Stomach smooth muscle (tissue), 2 donors: ENCODE results near the gene ADAMTS2.

Experiments
- H3K27ac ChIP-seq: one replicate; pipeline ENCODE4 v1.7.0; 2013; ENCODE audit warnings: mild to moderate bottlenecking, low read length, inconsistent platforms
- H3K27me3 ChIP-seq, 2 donors: one replicate each; pipeline ENCODE4 v1.7.0; 2013; ENCODE audit warnings: low read length in 2 of 2; ENCODE audit not compliant: insufficient read depth in 2 of 2, control insufficient read depth in 1 of 2
- H3K36me3 ChIP-seq, 2 donors: one replicate each; pipeline ENCODE4 v1.7.0; 2013; ENCODE audit warnings: low read length in 2 of 2; ENCODE audit not compliant: control insufficient read depth in 2 of 2, insufficient read depth in 2 of 2
- H3K4me1 ChIP-seq: one replicate; pipeline ENCODE4 v1.7.0; 2013; ENCODE audit warnings: low read length; ENCODE audit not compliant: control insufficient read depth, insufficient read depth
- H3K4me3 ChIP-seq, 2 donors: one replicate each; pipeline ENCODE4 v1.7.0; 2013; ENCODE audit warnings: low read length in 2 of 2
- H3K9ac ChIP-seq, 2 donors: one replicate each; pipeline ENCODE4 v1.7.0; 2013; ENCODE audit warnings: low read length in 2 of 2, mild to moderate bottlenecking in 1 of 2
- H3K9me3 ChIP-seq, 2 donors: one replicate each; pipeline ENCODE4 v1.7.0; 2013; ENCODE audit warnings: low read length in 2 of 2; ENCODE audit not compliant: control insufficient read depth in 2 of 2
- donor health status: healthy.
- donor health status: Pancreatic carcinoma.

The ADAMTS2 gene

GRCh38 chr5:179125789-179126505 lies 219.3 kb downstream of the ADAMTS2 start:
- Histone ChIP-seq H3K9ac (no peak overlapping the region), H3K9me3 (peaks cover 0 to 2% of the 10 kb centered on the region in 2 donors), H3K36me3 (no peaks in the 10 kb centered on the region), H3K27ac (no peak overlapping the region), H3K27me3 (no peaks in the 10 kb centered on the region), H3K4me3 (no peak overlapping the region), H3K4me1 (no peaks in the 10 kb centered on the region)

- H3K36me3 ChIP-seq: no peaks in the 10 kb centered on the region
These were observed 220.1 kb downstream of the ADAMTS2 start for GRCh38 chr5:179124853-179125788.

GRCh38 chr5:179124273-179124852 lies 220.9 kb downstream of the ADAMTS2 start:
- no peak overlapping the region for H3K4me3 ChIP-seq
- no peaks in the 10 kb centered on the region for H3K36me3 ChIP-seq
- no peak overlapping the region for H3K27ac ChIP-seq
- H3K4me1 ChIP-seq: no peaks in the 10 kb centered on the region
- H3K27me3 ChIP-seq: no peaks in the 10 kb centered on the region
- no peak overlapping the region for H3K9ac ChIP-seq
- peaks cover 0 to 2% of the 10 kb centered on the region in 2 donors for H3K9me3 ChIP-seq

More at GRCh38 chr5:179124853-179125788, 220.1 kb downstream of the ADAMTS2 start:
- Histone ChIP-seq H3K27ac (no peak overlapping the region), H3K4me3 (no peak overlapping the region), H3K9me3 (peaks cover 0 to 2% of the 10 kb centered on the region in 2 donors), H3K9ac (no peak overlapping the region), H3K4me1 (no peaks in the 10 kb centered on the region), H3K27me3 (no peaks in the 10 kb centered on the region)

GRCh38 chr5:179123491-179124272 lies 221.6 kb downstream of the ADAMTS2 start:
- H3K9ac ChIP-seq: no peak overlapping the region
- H3K9me3 ChIP-seq: peaks cover 0 to 2% of the 10 kb centered on the region in 2 donors
- no peaks in the 10 kb centered on the region for H3K36me3 ChIP-seq
- H3K27me3 ChIP-seq: no peaks in the 10 kb centered on the region
- no peak overlapping the region for H3K27ac ChIP-seq
- no peaks in the 10 kb centered on the region for H3K4me1 ChIP-seq
- no peak overlapping the region for H3K4me3 ChIP-seq

GRCh38 chr5:179123109-179123426 lies 222.2 kb downstream of the ADAMTS2 start:
- Histone ChIP-seq H3K9me3 (peaks cover 0 to 2% of the 10 kb centered on the region in 2 donors), H3K27ac (no peak overlapping the region), H3K4me3 (no peak overlapping the region), H3K27me3 (no peaks in the 10 kb centered on the region), H3K9ac (no peak overlapping the region), H3K36me3 (no peaks in the 10 kb centered on the region), H3K4me1 (no peaks in the 10 kb centered on the region)

- Histone ChIP-seq H3K27me3 (no peaks in the 10 kb centered on the region), H3K9me3 (peaks cover 0 to 2% of the 10 kb centered on the region in 2 donors), H3K36me3 (no peaks in the 10 kb centered on the region), H3K27ac (no peak overlapping the region), H3K4me1 (no peaks in the 10 kb centered on the region), H3K9ac (no peak overlapping the region), H3K4me3 (no peak overlapping the region)
These were observed 222.7 kb downstream of the ADAMTS2 start for GRCh38 chr5:179122411-179123108.

GRCh38 chr5:179121667-179122111 lies 223.6 kb downstream of the ADAMTS2 start:
- Histone ChIP-seq H3K9ac (no peak overlapping the region), H3K36me3 (no peaks in the 10 kb centered on the region), H3K4me1 (no peaks in the 10 kb centered on the region), H3K4me3 (no peak overlapping the region), H3K27me3 (no peaks in the 10 kb centered on the region), H3K27ac (no peak overlapping the region), H3K9me3 (peaks cover 0 to 4% of the 10 kb centered on the region in 2 donors)

- Histone ChIP-seq H3K36me3 (no peaks in the 10 kb centered on the region), H3K4me3 (no peak overlapping the region), H3K27ac (no peak overlapping the region), H3K9ac (no peak overlapping the region), H3K27me3 (no peaks in the 10 kb centered on the region), H3K9me3 (peaks cover 0 to 10% of the 10 kb centered on the region in 2 donors), H3K4me1 (no peaks in the 10 kb centered on the region)
These were observed 224.2 kb downstream of the ADAMTS2 start for GRCh38 chr5:179120951-179121666.

GRCh38 chr5:179120421-179120861 lies 224.8 kb downstream of the ADAMTS2 start:
- Histone ChIP-seq H3K9me3 (peaks cover 0 to 15% of the 10 kb centered on the region in 2 donors), H3K27ac (no peak overlapping the region)

More at GRCh38 chr5:179120421-179120861, 224.8 kb downstream of the ADAMTS2 start:
- H3K4me1 ChIP-seq: no peaks in the 10 kb centered on the region
- no peak overlapping the region for H3K4me3 ChIP-seq
- no peaks in the 10 kb centered on the region for H3K36me3 ChIP-seq
- no peaks in the 10 kb centered on the region for H3K27me3 ChIP-seq
- H3K9ac ChIP-seq: no peak overlapping the region
